Psoas muscle (tissue), 8 donors: Measurements from ENCODE around the gene SLCO2B1. TPM values are rescaled to one million over a fixed set of nuclear protein-coding genes. Genes with fewer than 3 reads are reported as not detected.

Experiments
- ATAC-seq, 4 donors: fragments of 200-7000 bp; cut with Tn5 transposase; one replicate each; pipeline ENCODE4 v1.9.1; 2020; ENCODE audit warnings: moderate library complexity in 3 of 4, mild to moderate bottlenecking in 2 of 4
- DNase-seq, 2 donors: peaks; one replicate each; pipeline ENCODE4 v3.0.0-alpha.2; 2020
- H3K27ac ChIP-seq: fragments of 200-600 bp; one replicate; pipeline ENCODE4 v1.8.0; 2022
- H3K27me3 ChIP-seq, 3 donors: fragments of 200-600 bp in 1 of 3; one replicate each; pipeline versions ENCODE4 v1.6.1 to v1.8.0; 2013 to 2022; ENCODE audit warnings: low read length in 2 of 3, mild to moderate bottlenecking in 2 of 3, moderate library complexity in 1 of 3; ENCODE audit not compliant: insufficient read depth in 3 of 3
- H3K36me3 ChIP-seq, 2 donors: fragments of 200-600 bp in 1 of 2; one replicate each; pipeline versions ENCODE4 v1.6.1 to v1.8.0; 2013 to 2022; ENCODE audit warnings: low read depth in 1 of 2, mild to moderate bottlenecking in 1 of 2, moderate library complexity in 1 of 2; ENCODE audit not compliant: insufficient read depth in 1 of 2
- H3K4me1 ChIP-seq: fragments of 200-600 bp; one replicate; pipeline ENCODE4 v1.8.0; 2022
- H3K4me3 ChIP-seq: fragments of 200-600 bp; one replicate; pipeline ENCODE4 v1.8.0; 2022; ENCODE audit warnings: mild to moderate bottlenecking
- H3K9me3 ChIP-seq: fragments of 200-600 bp; one replicate; pipeline ENCODE4 v1.8.0; 2022
- CTCF ChIP-seq: fragments of 200-600 bp; IDR thresholded peaks from one replicate; pipeline ENCODE4 v1.8.0; 2022; ENCODE audit warnings: antibody characterized with exemption
- WGBS, 3 donors: extraction: QIAGEN DNeasy Blood & Tissue Kit; methylation state at CpG; one replicate each; pipeline versions ENCODE4 v1.1.6 to v1.1.7; 2013; 5-methylcytosine and 5-hydroxymethylcytosine counted together
- intact Hi-C, 2 donors: fragments of 100-400 bp; cut with DNase I; formaldehyde crosslinking; loops; one replicate each; pipeline versions ENCODE4 v1.11.0 to v1.14.2; 2022
- polyA plus RNA-seq, 3 donors: library from polyadenylated mRNA; stranded (reverse); fragments of 200-250 nt; gene quantifications; one replicate each; pipeline ENCODE4 v1.2.3, GENCODE V29; 2013
- total RNA-seq, 4 donors: library from RNA; stranded (reverse); fragmentation: NEBNext Ultra II Directional in 2 of 4; extraction: Animal tissue kit (Norgen Biotek cat#: 25700) in 2 of 4; gene quantifications; one replicate each; pipeline versions ENCODE4 v1.2.1 to v1.2.4, GENCODE V29; 2021 to 2023
- donor health status: healthy with polysubstance abuse.
- donor health status: DM: no; HTN: no; CAD: no; lungs with moderate emphysema.
- donor health status: Bipolar disorder and iron deficiency.
- donor health status: healthy.
- donor health status: DM: yes; HTN: yes; CAD: no.
- donor health status: DM: no; HTN: no; CAD: no.
- donor health status: DM: no; HTN: no; CAD: no.
- donor health status: DM: yes; HTN: yes; CAD: no.

Gene SLCO2B1
- total and polyA plus RNA-seq, 7 donors = 1.2 to 17.7 (median 10.7) TPM

GRCh38 chr11:75182664-75183063 is 31.8 kb downstream of the SLCO2B1 start:
- peak in 3 of 4 donors; percentile 28 to 36 (median 33) for ATAC-seq
- intact Hi-C loops = no loop called here
- Histone ChIP-seq H3K36me3 (no peaks in the 10 kb centered on the region), H3K27ac (no peak overlapping the region), H3K27me3 (peaks cover 0 to 10% (median 0%) of the 10 kb centered on the region in 3 donors), H3K4me1 (no peaks in the 10 kb centered on the region), H3K4me3 (no peak overlapping the region), H3K9me3 (no peaks in the 10 kb centered on the region)
- TF ChIP-seq CTCF = no peak
- DNase-seq = no peak
- 10 to 20% (median 17%) methylated on average over 3 of the region's 3 CpGs for WGBS, 3 donors

- no peak for TF ChIP-seq CTCF
- 97 to 100% (median 98%) methylated on average over 4 of the region's 4 CpGs for WGBS, 3 donors
- Histone ChIP-seq H3K9me3 (no peaks in the 10 kb centered on the region), H3K4me1 (no peaks in the 10 kb centered on the region), H3K27ac (no peak overlapping the region), H3K4me3 (no peak overlapping the region), H3K27me3 (peaks cover 0 to 10% (median 0%) of the 10 kb centered on the region in 3 donors), H3K36me3 (no peaks in the 10 kb centered on the region)
- intact Hi-C loops = no loop called here
- DNase-seq (no peak), ATAC-seq (no peak)
Observed at GRCh38 chr11:75184051-75184450, 33.1 kb downstream of the SLCO2B1 start.

- intact Hi-C loops = no loop called here
- ATAC-seq (no peak), DNase-seq (no peak)
- 61 to 72% (median 70%) methylated on average over 3 of the region's 3 CpGs for WGBS, 3 donors
- H3K4me1 ChIP-seq = no peaks in the 10 kb centered on the region
- H3K9me3 ChIP-seq = no peaks in the 10 kb centered on the region
- peaks cover 0 to 10% (median 0%) of the 10 kb centered on the region in 3 donors for H3K27me3 ChIP-seq
- TF ChIP-seq CTCF = no peak
- no peak overlapping the region for H3K27ac ChIP-seq
- no peak overlapping the region for H3K4me3 ChIP-seq
- no peaks in the 10 kb centered on the region for H3K36me3 ChIP-seq
Observed at GRCh38 chr11:75184757-75185425, 34.0 kb downstream of the SLCO2B1 start.

- H3K36me3 ChIP-seq = no peaks in the 10 kb centered on the region
- H3K27me3 ChIP-seq = peaks cover 0 to 10% (median 0%) of the 10 kb centered on the region in 3 donors
- TF ChIP-seq CTCF = no peak
- no peaks in the 10 kb centered on the region for H3K9me3 ChIP-seq
- DNase-seq (no peak), ATAC-seq (no peak)
- intact Hi-C loops = no loop called here
- H3K27ac ChIP-seq = no peak overlapping the region
- H3K4me1 ChIP-seq = no peaks in the 10 kb centered on the region
- H3K4me3 ChIP-seq = no peak overlapping the region
- 93 to 95% (median 93%) methylated on average over 3 of the region's 3 CpGs for WGBS, 3 donors
Observed at GRCh38 chr11:75185866-75186265, 35.0 kb downstream of the SLCO2B1 start.

GRCh38 chr11:75186999-75187398 is 36.1 kb downstream of the SLCO2B1 start:
- no peaks in the 10 kb centered on the region for H3K36me3 ChIP-seq
- no peak for ATAC-seq
- H3K4me1 ChIP-seq = no peaks in the 10 kb centered on the region
- no peak for DNase-seq
- peaks cover 0 to 5% (median 0%) of the 10 kb centered on the region in 3 donors for H3K27me3 ChIP-seq
- H3K9me3 ChIP-seq = no peaks in the 10 kb centered on the region
- intact Hi-C loops = no loop called here
- H3K4me3 ChIP-seq = no peak overlapping the region
- no peak overlapping the region for H3K27ac ChIP-seq
- 94 to 96% (median 94%) methylated on average over 4 of the region's 4 CpGs for WGBS, 3 donors
- TF ChIP-seq CTCF = no peak
